ENCODE data around the gene PLCB2. TPM values are rescaled to one million over a fixed set of nuclear protein-coding genes. Genes with fewer than 3 reads are reported as not detected.
A peak's percentile ranks its signal among the peaks of the same experiment; 100 is the strongest.

PLCB2 gene
- total RNA-seq, 4 donors from 2014 or later, result 1.7 to 7.2 (median 4.1) TPM

DNA sequence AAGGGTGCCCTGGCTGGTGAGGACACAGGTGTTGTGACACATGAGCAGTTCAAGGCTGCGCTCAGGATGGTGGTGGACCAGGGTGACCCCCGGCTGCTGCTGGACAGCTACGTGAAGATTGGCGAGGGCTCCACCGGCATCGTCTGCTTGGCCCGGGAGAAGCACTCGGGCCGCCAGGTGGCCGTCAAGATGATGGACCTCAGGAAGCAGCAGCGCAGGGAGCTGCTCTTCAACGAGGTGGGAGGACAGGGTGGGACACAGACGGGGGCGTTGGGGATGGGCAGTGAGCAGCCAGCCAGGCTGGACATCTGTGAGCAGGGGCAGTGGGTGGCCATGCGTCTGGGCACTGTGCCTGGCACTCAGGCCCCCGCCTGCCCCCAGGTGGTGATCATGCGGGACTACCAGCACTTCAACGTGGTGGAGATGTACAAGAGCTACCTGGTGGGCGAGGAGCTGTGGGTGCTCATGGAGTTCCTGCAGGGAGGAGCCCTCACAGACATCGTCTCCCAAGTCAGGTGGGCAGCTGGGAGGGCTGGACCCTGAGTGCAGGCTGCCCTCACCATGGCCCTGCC lies 35.2 kb downstream of the PLCB2 start:
- no peak overlapping the region for H3K4me3 ChIP-seq (replicated peaks in 1 of 3)
- no peak overlapping the region for H3K27ac ChIP-seq
- H3K4me1 ChIP-seq, result peaks cover 0 to 11% of the 10 kb centered on the region in 2 donors
- H3K9me3 ChIP-seq, result no peaks in the 10 kb centered on the region
- TF ChIP-seq, protein P1, sequence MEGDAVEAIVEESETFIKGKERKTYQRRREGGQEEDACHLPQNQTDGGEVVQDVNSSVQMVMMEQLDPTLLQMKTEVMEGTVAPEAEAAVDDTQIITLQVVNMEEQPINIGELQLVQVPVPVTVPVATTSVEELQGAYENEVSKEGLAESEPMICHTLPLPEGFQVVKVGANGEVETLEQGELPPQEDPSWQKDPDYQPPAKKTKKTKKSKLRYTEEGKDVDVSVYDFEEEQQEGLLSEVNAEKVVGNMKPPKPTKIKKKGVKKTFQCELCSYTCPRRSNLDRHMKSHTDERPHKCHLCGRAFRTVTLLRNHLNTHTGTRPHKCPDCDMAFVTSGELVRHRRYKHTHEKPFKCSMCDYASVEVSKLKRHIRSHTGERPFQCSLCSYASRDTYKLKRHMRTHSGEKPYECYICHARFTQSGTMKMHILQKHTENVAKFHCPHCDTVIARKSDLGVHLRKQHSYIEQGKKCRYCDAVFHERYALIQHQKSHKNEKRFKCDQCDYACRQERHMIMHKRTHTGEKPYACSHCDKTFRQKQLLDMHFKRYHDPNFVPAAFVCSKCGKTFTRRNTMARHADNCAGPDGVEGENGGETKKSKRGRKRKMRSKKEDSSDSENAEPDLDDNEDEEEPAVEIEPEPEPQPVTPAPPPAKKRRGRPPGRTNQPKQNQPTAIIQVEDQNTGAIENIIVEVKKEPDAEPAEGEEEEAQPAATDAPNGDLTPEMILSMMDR (IDR thresholded peaks at IDR 0.05), result peak in 1 of 6 experiments; percentile 40
- TF ChIP-seq POLR2A (IDR thresholded peaks at IDR 0.05), result no peak
- 77 to 83% methylated on average over 13 to 16 of the region's 20 CpGs for WGBS, 2 donors
- intact Hi-C loops (cut with DNase I), result loop anchor here (2.0 to 5.0 kb wide), 2 partner anchors 54 to 225 kb away; no protein-coding TSS in a partner anchor
- H3K27me3 ChIP-seq, result no peaks in the 10 kb centered on the region
- peaks cover 3 to 6% of the 10 kb centered on the region in 2 donors for H3K36me3 ChIP-seq
- DNase-seq, result peak in 1 of 2 donors; percentile 46

DNA sequence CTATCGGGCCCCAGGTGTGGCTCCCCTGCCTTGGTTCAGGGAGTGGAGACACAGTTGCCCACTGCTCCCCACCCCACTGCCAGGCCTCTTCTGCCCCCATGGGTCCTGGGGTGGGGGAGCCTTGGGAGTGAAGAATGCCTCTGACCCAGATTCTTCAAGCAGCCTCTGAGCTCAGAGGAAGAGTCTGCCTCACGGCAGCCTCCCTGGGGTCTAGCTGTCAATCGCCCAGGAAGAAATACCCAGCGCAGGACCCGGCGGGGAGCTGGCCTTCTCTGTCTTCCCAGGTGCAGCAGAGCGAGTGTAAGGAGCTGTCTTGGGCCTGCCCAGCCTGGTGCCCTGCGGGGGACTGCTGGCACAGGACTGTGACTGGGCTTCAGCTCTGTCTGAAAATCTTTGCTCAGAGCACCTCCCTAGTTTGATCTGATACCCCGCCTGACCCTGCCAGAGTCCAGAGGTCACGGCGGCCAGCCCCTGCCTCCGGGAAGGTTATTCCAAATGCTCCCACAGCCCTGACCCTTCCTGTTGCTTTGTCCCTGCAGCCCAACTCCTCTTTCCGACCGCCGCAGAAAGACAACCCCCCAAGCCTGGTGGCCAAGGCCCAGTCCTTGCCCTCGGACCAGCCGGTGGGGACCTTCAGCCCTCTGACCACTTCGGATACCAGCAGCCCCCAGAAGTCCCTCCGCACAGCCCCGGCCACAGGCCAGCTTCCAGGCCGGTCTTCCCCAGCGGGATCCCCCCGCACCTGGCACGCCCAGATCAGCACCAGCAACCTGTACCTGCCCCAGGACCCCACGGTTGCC lies 35.9 kb downstream of the PLCB2 start:
- TF ChIP-seq, protein P1 (IDR thresholded peaks at IDR 0.05), result no peak
- TF ChIP-seq POLR2A (IDR thresholded peaks at IDR 0.05), result no peak
- Histone ChIP-seq H3K4me3 (replicated peaks in 1 of 3) (no peak overlapping the region), H3K36me3 (peaks cover 3 to 6% of the 10 kb centered on the region in 2 donors), H3K9me3 (no peaks in the 10 kb centered on the region), H3K4me1 (peaks cover 0 to 17% of the 10 kb centered on the region in 2 donors), H3K27me3 (no peaks in the 10 kb centered on the region), H3K27ac (no peak overlapping the region)
- intact Hi-C loops (cut with DNase I), result loop anchor here (2.0 to 5.0 kb wide), 2 partner anchors 53 to 225 kb away; no protein-coding TSS in a partner anchor
- no peak for DNase-seq
- WGBS, 2 donors, result 84 to 92% methylated on average over 13 to 24 of the region's 25 CpGs

DNA sequence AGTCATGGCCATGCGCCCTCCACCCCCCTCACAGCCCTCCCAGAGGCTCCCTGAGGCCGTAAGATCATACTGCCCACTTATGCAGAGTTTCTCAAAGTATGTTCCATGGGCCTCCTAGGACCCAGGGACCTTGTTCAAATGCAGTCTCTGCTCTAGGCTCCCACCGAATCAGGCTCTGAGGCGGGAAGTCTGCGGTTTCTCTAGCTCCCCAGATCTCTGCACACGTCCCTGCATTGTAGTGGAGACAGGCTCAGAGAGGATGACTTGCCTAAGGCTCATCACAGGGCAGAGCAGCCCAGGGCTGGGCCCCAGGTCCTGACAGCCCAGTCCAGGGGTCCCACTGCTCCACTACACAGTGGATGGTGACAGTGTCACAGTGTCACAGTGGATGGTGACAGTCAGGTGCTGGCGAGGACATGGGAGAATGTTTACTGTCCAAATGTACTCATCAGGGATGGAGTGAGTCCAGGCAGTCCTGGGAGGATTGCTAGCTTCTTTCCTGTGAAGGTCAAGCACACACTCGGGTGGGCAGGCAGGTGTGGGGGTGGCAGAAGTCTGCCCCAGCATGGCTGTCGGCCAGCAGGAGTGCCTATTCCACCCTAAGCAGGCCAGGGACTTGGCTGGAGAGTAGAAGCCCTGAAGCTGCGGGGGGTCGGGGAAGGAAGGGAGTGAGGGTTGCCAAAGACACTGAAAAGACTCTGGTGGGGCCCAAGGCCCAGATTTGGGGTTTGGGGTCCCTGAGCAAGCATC lies 37.3 kb downstream of the PLCB2 start:
- peak; percentile 62 to 70 for DNase-seq
- no peak overlapping the region for H3K4me3 ChIP-seq (replicated peaks in 1 of 3)
- H3K4me1 ChIP-seq, result peaks cover 0 to 25% of the 10 kb centered on the region in 2 donors
- 69 to 75% methylated on average over 10 to 11 of the region's 11 CpGs for WGBS, 2 donors
- intact Hi-C loops (cut with DNase I), result loop anchor here (5.0 kb wide), 1 partner anchor 223 kb away; no protein-coding TSS in a partner anchor
- H3K27me3 ChIP-seq, result no peaks in the 10 kb centered on the region
- H3K36me3 ChIP-seq, result peaks cover 6 to 10% of the 10 kb centered on the region in 2 donors
- peak overlapping the region in 2 of 3 donors; percentile 17 to 47 for H3K27ac ChIP-seq
- no peak for TF ChIP-seq POLR2A (IDR thresholded peaks at IDR 0.05)
- TF ChIP-seq, protein P1 (IDR thresholded peaks at IDR 0.05), result no peak
- no peaks in the 10 kb centered on the region for H3K9me3 ChIP-seq

DNA sequence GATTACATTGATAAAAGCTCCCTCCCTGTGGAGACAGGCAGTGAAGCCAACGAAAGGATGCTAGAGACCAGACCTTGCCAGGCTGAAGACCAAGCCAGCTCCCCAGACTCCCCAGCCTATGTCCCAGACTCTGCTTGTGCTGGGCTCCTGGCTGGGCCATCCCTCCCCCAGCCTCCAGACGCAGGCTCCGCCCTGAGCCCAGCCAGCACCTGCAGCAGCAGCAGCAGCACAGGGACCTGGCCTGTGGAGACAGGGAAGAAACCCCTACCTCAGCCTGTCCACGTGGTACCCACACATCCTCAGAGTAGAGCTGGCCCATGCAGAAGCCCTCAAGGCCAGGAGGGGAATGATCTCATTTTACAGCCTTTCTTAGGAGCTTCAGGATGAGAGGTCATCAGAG lies 38.1 kb downstream of the PLCB2 start:
- Histone ChIP-seq H3K4me3 (replicated peaks in 1 of 3) (no peak overlapping the region), H3K27ac (no peak overlapping the region), H3K9me3 (no peaks in the 10 kb centered on the region), H3K4me1 (peaks cover 0 to 26% of the 10 kb centered on the region in 2 donors), H3K36me3 (peaks cover 6 to 10% of the 10 kb centered on the region in 2 donors), H3K27me3 (no peaks in the 10 kb centered on the region)
- no peak for DNase-seq
- 63 to 75% methylated on average over 2 to 4 of the region's 4 CpGs for WGBS, 2 donors
- TF ChIP-seq, protein P1 (IDR thresholded peaks at IDR 0.05), result no peak
- no peak for TF ChIP-seq POLR2A (IDR thresholded peaks at IDR 0.05)
- intact Hi-C loops (cut with DNase I), result loop anchor here (5.0 kb wide), 1 partner anchor 222 kb away; no protein-coding TSS in a partner anchor

All from thyroid gland (tissue), 4 donors.